Measurements from ENCODE around the gene COL5A1.

GRCh38 chr9:134739660-134739968 lies 98.0 kb downstream of the COL5A1 start:
- TF ChIP-seq CTCF (IDR thresholded peaks at IDR 0.05; ENCODE audit: low read depth, low read length) = no peak
- no peak for TF ChIP-seq EZH2phosphoT487 (IDR thresholded peaks at IDR 0.05; ENCODE audit: low read depth)
